ENCODE data around the gene AGA. TPM values are rescaled to one million over a fixed set of nuclear protein-coding genes. Genes with fewer than 3 reads are reported as not detected.

The AGA gene
- total RNA-seq, 1 donor from 2014 or later: 11.7 TPM

DNA sequence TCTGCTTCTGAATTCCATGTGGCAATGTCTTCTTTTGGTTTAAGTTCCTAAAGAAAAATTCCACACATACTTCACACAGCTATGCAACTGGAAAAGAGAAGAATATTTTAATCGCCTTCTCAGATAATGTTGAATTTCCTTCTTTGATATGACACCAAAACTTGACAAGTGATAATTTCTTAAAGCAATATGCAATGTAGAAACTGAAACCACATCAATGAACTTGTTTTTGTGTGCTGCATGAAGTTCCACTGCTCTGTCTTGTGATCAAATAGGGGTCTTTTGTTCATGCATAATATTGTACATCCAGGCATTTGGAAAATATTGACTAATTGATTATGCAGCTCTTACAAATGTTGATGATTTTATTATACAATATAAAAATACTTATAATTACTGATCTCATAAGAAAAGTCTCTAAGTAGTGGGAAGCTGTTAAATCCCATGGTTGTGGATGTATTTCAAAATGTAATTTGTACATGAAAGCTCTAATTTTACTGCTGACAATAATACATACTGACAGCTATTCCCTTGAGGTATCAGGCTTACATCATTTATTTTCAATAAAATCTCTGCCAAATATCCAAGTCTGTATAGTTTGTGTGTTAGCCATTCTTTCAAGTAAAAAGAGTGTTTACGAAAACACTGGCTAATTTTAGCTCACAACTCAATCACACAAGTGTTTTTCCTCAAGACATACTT, 56.5 kb downstream of the AGA start:
- DNase-seq: no peak

DNA sequence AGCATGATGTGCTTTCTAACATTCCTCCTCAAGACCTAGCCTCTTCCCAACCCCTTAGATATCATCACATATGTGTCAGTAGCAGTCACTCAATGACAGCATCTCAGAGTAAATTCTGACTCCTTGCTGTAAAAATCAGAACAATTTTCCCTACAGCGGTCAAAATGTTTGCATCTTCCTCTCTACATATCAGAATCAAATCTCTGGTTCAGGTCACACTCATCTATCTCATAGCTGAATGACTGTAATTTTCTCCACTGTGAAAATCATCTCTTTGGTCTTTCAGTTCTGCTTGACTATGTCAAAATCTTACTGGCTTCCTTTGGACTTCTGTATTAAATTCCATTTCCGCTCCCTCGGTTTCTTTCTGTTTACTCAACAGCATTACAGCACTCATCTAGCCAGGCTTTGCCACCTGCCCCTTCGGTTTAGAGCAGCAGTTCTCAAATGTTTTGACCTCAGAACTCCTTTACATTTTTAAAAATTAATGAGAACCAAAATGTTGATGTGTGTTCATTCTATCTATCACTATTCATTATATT, 57.3 kb downstream of the AGA start:
- DNase-seq: no peak

DNA sequence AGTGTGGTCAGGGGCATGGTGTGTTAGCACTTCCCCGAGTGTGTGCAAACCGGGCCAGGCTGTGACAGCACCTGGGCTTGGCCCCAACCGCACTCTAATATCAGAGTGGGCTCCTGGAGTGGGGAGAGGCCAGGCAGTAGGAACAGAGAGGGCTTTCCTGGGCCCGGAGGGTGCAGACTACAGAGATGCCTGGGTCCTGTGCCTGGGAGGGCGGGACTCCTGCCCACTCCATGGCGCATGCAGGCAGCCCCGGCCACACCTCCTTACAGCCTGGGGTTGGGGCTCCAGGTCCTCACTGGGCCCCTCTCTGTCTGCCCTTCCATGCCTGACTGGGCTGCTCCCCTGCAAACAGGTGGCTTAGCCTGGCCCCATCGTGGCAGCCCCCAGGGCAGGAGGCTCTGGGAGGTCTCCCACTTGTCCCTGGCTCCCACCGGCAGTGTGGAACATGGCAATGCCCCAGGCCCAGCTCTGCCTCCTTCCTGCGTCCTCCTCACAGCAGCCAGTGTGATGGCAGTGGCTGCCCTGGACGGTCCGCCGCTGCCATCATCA, 60.4 kb downstream of the AGA start:
- DNase-seq: no peak

Other genes starting within 250 kb of the AGA start
- gene NEIL3, start 132.6 kb downstream of the AGA start, total RNA-seq: 3.7 TPM

All from occipital lobe (tissue), 2 donors.